Upper lobe of left lung (tissue), 6 donors: ENCODE measurements around the gene MRAP2. TPM values are rescaled to one million over a fixed set of nuclear protein-coding genes. Genes with fewer than 3 reads are reported as not detected.

Experiments used
- ATAC-seq, 2 donors: fragments of 200-7000 bp; cut with Tn5 transposase; one replicate each; pipeline ENCODE4 v1.9.1; 2022; ENCODE audit warnings: mild to moderate bottlenecking in 2 of 2, moderate library complexity in 2 of 2; ENCODE audit not compliant: low FRiP score in 2 of 2
- DNase-seq, 2 donors: peaks; one replicate each; pipeline ENCODE4 v3.0.0-alpha.2; 2019 to 2020
- H3K27ac ChIP-seq, 4 donors: fragments of 200-600 bp; sonication (generic); one replicate each; pipeline ENCODE4 v1.5.1; 2016 to 2019
- H3K27me3 ChIP-seq, 4 donors: fragments of 200-600 bp; sonication (generic); one replicate each; pipeline ENCODE4 v1.5.1; 2017 to 2019
- H3K36me3 ChIP-seq, 4 donors: fragments of 200-600 bp; sonication (generic); one replicate each; pipeline ENCODE4 v1.5.1; 2016 to 2019
- H3K4me1 ChIP-seq, 4 donors: fragments of 200-600 bp; sonication (generic); one replicate each; pipeline ENCODE4 v1.5.1; 2018 to 2019
- H3K4me3 ChIP-seq, 4 donors: fragments of 200-600 bp; sonication (generic); one replicate each; pipeline ENCODE4 v1.5.1; 2017 to 2019; ENCODE audit warnings: mild to moderate bottlenecking in 2 of 4, moderate library complexity in 1 of 4
- H3K9me3 ChIP-seq, 4 donors: fragments of 200-600 bp; sonication (generic); one replicate each; pipeline ENCODE4 v1.5.1; 2018 to 2019
- EP300 ChIP-seq, 4 donors: sonication (generic); formaldehyde crosslinking; IDR thresholded peaks; one replicate each; pipeline ENCODE4 v1.5.1; 2017; ENCODE audit warnings: antibody characterized with exemption in 4 of 4, control low read depth in 2 of 4
- POLR2A ChIP-seq, 4 donors: fragments of 450-650 bp; IDR thresholded peaks; one replicate each; pipeline ENCODE4 v1.5.1; 2016 to 2017; ENCODE audit warnings: antibody characterized with exemption in 4 of 4, mild to moderate bottlenecking in 2 of 4
- POLR2AphosphoS5 ChIP-seq, 2 donors: sonication (generic); formaldehyde crosslinking; IDR thresholded peaks; one replicate each; pipeline ENCODE4 v1.5.1; 2017; ENCODE audit warnings: antibody characterized with exemption in 2 of 2
- WGBS, 2 donors: methylation state at CpG; one replicate each; pipeline ENCODE4 v1.1.5; 2017 to 2018; 5-methylcytosine and 5-hydroxymethylcytosine counted together
- total RNA-seq, 6 donors: library from RNA; depleted of rRNA in 4 of 6; stranded (reverse); fragments of >200 nt in 4 of 6; gene quantifications; one replicate each; pipeline versions ENCODE4 v1.1.0 to v1.2.1, GENCODE V29; 2016 to 2021
- TF ChIP-seq, protein P1 (sequence below), 6 experiments: fragments of 450-650 bp in 4 of 6; fragments of 200-600 bp in 2 of 6; sonication (generic) in 2 of 6; IDR thresholded peaks; one replicate each; pipeline ENCODE4 v1.5.1; 2016 to 2019; ENCODE audit warnings: antibody characterized with exemption in 6 of 6
- donor health status: DM: no; HTN: no; CAD: no; lungs with moderate emphysema.
- donor health status: DM: no; HTN: yes; CAD: no; lungs with severe emphysema.

The MRAP2 gene
- total RNA-seq, 6 donors from 2014 or later = 0.40 to 3.1 (median 1.4) TPM; not detected in 1

DNA sequence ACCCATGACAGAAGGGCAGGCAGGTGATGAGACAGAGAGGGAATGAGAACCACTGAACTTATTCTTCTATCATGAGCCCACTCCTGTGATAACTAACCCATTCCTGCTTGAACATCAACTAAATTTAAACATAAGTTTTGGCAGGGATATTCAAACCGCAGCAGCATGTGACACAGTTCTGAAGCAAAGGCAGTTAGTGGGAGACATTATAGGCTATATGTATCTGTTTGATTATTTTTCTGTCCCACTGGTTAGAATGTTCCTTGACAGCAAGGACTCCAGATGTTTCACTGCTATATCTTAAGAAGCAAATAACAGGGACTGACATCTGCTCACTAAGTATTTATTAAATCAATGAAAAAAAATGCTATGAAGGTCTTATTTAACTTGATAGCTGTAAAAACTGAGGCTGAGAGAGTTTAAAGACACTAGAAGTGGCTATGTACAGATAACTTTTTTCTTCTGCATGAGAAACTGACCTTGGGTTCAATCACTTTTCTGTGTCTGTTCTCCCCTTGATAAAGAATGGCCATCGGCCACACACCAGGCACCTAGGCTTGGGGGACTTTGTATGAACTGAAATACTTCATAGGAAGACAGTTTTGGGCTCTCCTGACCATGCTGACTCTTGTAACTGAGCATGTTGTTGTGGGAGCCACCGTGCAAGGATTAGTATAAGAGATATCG, 102.9 kb downstream of the MRAP2 start:
- Histone ChIP-seq H3K9me3 (no peaks in the 10 kb centered on the region), H3K27me3 (no peaks in the 10 kb centered on the region), H3K4me1 (no peaks in the 10 kb centered on the region), H3K4me3 (no peak overlapping the region), H3K27ac (no peak overlapping the region), H3K36me3 (peaks cover 0 to 43% (median 8%) of the 10 kb centered on the region in 4 donors)
- TF ChIP-seq POLR2A (IDR thresholded peaks at IDR 0.05) (no peak), EP300 (IDR thresholded peaks at IDR 0.05) (no peak), POLR2AphosphoS5 (IDR thresholded peaks at IDR 0.05) (no peak)
- TF ChIP-seq, protein P1, sequence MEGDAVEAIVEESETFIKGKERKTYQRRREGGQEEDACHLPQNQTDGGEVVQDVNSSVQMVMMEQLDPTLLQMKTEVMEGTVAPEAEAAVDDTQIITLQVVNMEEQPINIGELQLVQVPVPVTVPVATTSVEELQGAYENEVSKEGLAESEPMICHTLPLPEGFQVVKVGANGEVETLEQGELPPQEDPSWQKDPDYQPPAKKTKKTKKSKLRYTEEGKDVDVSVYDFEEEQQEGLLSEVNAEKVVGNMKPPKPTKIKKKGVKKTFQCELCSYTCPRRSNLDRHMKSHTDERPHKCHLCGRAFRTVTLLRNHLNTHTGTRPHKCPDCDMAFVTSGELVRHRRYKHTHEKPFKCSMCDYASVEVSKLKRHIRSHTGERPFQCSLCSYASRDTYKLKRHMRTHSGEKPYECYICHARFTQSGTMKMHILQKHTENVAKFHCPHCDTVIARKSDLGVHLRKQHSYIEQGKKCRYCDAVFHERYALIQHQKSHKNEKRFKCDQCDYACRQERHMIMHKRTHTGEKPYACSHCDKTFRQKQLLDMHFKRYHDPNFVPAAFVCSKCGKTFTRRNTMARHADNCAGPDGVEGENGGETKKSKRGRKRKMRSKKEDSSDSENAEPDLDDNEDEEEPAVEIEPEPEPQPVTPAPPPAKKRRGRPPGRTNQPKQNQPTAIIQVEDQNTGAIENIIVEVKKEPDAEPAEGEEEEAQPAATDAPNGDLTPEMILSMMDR (IDR thresholded peaks at IDR 0.05) = no peak
- DNase-seq = no peak
- no peak for ATAC-seq
- WGBS, 2 donors = 96 to 98% methylated on average over 4 of the region's 4 CpGs

DNA sequence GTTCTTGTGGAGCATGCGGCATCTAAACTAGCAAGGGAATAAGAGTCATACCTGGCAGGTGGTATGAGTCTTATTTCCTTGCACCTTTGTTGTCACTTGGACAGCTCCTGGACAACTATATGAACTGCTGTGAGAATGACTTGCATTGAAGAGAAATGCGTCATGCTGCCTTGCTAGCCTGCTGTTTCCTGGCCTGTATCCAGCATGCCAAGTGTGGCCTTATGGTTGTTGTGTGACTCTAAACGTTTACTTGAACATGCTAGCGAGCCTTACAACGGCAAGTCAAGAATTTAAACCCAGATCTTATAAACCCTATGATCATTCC, 103.4 kb downstream of the MRAP2 start:
- TF ChIP-seq, protein P1 (IDR thresholded peaks at IDR 0.05) = no peak
- TF ChIP-seq POLR2A (IDR thresholded peaks at IDR 0.05) (no peak), EP300 (IDR thresholded peaks at IDR 0.05) (no peak), POLR2AphosphoS5 (IDR thresholded peaks at IDR 0.05) (no peak)

DNA sequence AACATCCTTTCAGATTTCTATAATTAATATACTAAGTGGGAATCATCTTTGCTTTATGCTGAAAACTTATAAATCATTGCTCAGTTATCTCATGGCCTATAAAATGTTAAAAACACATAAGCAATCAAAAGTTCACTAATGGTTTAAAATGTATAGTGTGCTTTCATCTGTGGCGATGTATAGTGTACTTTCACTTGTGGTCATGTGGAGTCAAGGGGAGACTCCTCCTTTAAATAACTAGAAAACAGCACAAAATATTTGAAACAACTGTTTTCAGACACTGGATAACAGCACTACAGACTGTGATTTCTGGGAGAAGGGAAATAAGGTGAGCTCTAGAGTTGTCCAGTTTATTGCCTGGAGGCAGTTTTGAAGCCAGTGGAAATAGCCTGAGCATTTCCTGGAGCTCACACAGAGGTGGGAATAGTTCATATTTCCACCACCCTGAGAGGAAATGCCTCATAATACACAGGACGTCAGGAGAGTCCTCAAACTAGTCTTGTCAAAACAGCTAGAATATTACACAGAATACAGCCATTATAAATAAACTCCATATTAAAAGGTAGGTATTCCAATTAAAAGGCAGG, 104.5 kb downstream of the MRAP2 start:
- no peaks in the 10 kb centered on the region for H3K27me3 ChIP-seq
- no peaks in the 10 kb centered on the region for H3K9me3 ChIP-seq
- ATAC-seq (no peak), DNase-seq (no peak)
- 62 to 80% methylated on average over 2 of the region's 2 CpGs for WGBS, 2 donors
- no peaks in the 10 kb centered on the region for H3K4me1 ChIP-seq
- peaks cover 0 to 46% (median 8%) of the 10 kb centered on the region in 4 donors for H3K36me3 ChIP-seq
- TF ChIP-seq, protein P1 (IDR thresholded peaks at IDR 0.05) = no peak
- no peak for TF ChIP-seq POLR2AphosphoS5 (IDR thresholded peaks at IDR 0.05)
- TF ChIP-seq EP300 (IDR thresholded peaks at IDR 0.05) = no peak
- no peak for TF ChIP-seq POLR2A (IDR thresholded peaks at IDR 0.05)
- no peak overlapping the region for H3K4me3 ChIP-seq
- H3K27ac ChIP-seq = no peak overlapping the region

More for the DNA sequence above, 103.4 kb downstream of the MRAP2 start:
- H3K36me3 ChIP-seq = peaks cover 0 to 46% (median 8%) of the 10 kb centered on the region in 4 donors
- WGBS, 2 donors = 89% methylated on average over 5 of the region's 5 CpGs
- H3K4me1 ChIP-seq = no peaks in the 10 kb centered on the region
- no peaks in the 10 kb centered on the region for H3K9me3 ChIP-seq
- no peak overlapping the region for H3K4me3 ChIP-seq
- H3K27me3 ChIP-seq = no peaks in the 10 kb centered on the region
- no peak for ATAC-seq
- no peak overlapping the region for H3K27ac ChIP-seq
- DNase-seq = no peak

DNA sequence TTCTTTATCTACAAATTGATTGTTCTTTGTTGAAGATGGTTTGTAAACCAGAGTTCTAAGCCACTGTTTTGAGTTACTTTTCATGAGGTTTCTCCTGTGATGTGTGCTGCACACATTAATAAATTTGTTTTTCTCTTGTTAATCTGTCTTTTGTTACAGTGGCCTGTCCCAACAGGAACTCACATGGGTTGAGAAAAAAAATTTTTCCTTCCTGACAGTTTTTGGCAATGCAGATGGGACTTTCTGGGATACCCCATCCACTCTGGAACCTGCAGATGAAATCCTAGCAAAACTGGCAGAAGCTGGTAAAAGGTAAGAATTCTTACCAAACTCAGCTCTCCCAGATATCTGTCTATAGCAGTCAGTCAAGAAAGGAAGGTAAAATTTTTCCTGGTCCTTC, 105.7 kb downstream of the MRAP2 start:
- DNase-seq (no peak), ATAC-seq (no peak)

More for the DNA sequence above, 105.7 kb downstream of the MRAP2 start:
- H3K4me1 ChIP-seq = no peaks in the 10 kb centered on the region
- H3K9me3 ChIP-seq = no peaks in the 10 kb centered on the region
- H3K36me3 ChIP-seq = peaks cover 0 to 40% (median 4%) of the 10 kb centered on the region in 4 donors
- TF ChIP-seq POLR2A (IDR thresholded peaks at IDR 0.05) (no peak), EP300 (IDR thresholded peaks at IDR 0.05) (no peak), POLR2AphosphoS5 (IDR thresholded peaks at IDR 0.05) (no peak)
- TF ChIP-seq, protein P1 (IDR thresholded peaks at IDR 0.05) = no peak
- no peak overlapping the region for H3K4me3 ChIP-seq
- H3K27me3 ChIP-seq = no peaks in the 10 kb centered on the region
- H3K27ac ChIP-seq = no peak overlapping the region

Other genes starting within 250 kb of the MRAP2 start
- gene RIPPLY2, start 180.4 kb upstream of the MRAP2 start, total RNA-seq = not detected
- 10 to 100 TPM in 4 of 6 donors, 1 to 10 TPM in 2; 5.2 to 25.8 (median 13.1) TPM for gene CYB5R4, start 174.1 kb upstream of the MRAP2 start, total RNA-seq
- gene CEP162, start 193.9 kb downstream of the MRAP2 start, total RNA-seq = 10 to 100 TPM in 5 of 6 donors, 1 to 10 TPM in 1; 4.6 to 27.6 (median 11.4) TPM